Transverse colon (tissue), 3 donors: Measurements from ENCODE around the gene FNBP1.

Experiments used
- POLR2A ChIP-seq: fragments of 450-650 bp; IDR thresholded peaks from one replicate; pipeline ENCODE4 v1.6.1; 2016; ENCODE audit warnings: antibody characterized with exemption, mild to moderate bottlenecking, moderate library complexity
- TF ChIP-seq, protein P1 (sequence below), 5 experiments: fragments of 200-600 bp in 3 of 5; fragments of 450-650 bp in 2 of 5; sonication (generic) in 3 of 5; IDR thresholded peaks; 1 replicate in 2 of 5; 2 replicates in 3 of 5; pipeline ENCODE4 v1.5.1; 2016 to 2017; ENCODE audit warnings: antibody characterized with exemption in 5 of 5, inconsistent platforms in 3 of 5, mild to moderate bottlenecking in 2 of 5, moderate library complexity in 1 of 5

DNA sequence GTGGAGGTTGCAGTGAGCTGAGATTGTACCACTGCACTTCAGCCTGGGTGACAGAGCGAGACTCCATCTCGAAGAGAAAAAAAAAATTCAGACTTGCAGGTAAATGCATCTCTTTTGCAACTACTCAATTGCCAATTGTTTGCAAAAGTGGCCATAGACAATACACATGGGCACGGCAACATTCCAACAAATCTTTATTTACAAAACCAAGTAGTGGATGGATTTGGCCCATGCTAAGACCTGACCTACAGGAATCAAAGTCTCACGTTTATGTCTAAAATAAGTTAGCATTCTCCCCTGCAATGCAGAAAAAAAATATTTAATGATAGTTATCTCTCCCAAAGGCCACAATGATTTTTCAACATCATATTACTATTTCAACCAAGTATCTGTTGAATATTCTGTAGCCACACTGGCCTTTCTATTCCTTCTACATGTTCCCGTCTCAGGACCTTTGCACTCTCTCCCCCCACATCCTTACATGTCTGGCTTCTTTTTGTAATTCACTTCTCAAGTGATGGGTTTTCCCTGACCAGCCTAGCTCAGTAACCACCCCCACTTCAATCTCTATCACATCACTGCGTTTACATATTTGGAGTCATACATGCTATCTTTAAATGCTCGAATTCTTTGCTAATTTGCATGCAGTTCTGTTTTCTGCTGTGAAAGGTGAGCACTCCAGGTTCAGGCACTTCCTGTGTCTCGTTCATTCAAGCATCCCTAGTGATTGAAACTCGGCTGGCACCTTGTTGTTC is 54.2 kb downstream of the FNBP1 start:
- TF ChIP-seq, protein P1, sequence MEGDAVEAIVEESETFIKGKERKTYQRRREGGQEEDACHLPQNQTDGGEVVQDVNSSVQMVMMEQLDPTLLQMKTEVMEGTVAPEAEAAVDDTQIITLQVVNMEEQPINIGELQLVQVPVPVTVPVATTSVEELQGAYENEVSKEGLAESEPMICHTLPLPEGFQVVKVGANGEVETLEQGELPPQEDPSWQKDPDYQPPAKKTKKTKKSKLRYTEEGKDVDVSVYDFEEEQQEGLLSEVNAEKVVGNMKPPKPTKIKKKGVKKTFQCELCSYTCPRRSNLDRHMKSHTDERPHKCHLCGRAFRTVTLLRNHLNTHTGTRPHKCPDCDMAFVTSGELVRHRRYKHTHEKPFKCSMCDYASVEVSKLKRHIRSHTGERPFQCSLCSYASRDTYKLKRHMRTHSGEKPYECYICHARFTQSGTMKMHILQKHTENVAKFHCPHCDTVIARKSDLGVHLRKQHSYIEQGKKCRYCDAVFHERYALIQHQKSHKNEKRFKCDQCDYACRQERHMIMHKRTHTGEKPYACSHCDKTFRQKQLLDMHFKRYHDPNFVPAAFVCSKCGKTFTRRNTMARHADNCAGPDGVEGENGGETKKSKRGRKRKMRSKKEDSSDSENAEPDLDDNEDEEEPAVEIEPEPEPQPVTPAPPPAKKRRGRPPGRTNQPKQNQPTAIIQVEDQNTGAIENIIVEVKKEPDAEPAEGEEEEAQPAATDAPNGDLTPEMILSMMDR (IDR thresholded peaks at IDR 0.05): no peak
- no peak for TF ChIP-seq POLR2A
